EH (cell line): Measurements from ENCODE around the gene CRIP2.

Experiments used
- DNase-seq: peaks from one replicate; pipeline ENCODE4 v3.0.0-alpha.2; 2015; ENCODE audit warnings: low read depth

CRIP2 gene

DNA sequence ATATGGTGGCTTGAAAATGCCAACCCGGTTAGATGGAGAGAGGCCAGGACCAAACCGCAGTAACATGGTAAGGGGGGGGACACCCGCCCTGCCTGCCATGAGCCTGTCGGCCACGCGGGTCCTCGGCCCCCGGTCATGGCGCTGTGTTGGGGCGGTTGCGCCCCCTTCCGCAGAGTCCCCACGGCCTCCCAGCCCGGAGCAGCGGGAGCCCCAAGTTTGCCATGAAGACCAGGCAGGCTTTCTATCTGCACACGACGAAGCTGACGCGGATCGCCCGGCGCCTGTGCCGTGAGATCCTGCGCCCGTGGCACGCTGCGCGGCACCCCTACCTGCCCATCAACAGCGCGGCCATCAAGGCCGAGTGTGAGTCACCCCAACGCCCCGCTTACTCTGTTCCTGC lies 10.1 kb upstream of the CRIP2 start:
- no peak for DNase-seq

DNA sequence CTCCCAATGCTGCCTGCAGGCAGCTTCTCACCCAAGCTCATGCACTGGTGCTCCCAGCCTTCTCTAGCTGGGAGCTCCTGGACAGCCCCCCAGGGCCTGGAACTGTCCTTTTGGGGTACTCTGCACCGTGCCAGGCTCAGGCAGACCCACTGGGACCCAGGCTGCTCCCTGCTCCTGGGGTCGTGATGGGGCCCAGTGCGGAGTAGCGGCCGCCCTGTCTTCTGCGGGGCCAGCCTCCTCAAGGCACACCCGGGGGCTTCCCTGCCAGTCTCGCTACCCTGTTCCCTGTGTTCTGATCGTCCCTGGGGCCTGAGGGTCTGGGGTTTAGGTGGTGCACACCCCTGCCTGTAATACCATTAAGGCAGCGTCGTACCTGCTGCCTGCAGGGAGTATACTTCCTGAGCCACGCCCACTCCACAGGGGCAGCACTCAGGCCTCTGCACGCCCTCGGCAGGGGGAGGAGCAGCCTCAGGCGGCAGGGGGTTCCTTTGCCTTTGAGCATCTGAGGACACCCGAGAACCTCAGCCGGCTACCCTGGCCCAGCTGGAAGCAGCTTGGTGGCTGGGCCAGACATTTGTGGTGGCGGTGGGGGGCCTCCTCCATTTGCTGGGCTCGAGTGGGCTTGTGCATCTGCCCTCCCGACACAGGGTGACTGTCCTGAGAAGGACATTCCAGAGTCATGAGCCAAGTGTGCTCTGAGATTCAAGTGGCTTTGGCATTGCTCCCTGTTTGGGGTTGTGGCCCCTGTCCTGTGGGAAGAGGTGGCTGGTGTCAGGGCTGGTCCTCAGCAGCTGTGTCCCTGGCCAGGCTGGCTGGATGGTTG lies 9.2 kb upstream of the CRIP2 start:
- DNase-seq: peak; percentile 54

DNA sequence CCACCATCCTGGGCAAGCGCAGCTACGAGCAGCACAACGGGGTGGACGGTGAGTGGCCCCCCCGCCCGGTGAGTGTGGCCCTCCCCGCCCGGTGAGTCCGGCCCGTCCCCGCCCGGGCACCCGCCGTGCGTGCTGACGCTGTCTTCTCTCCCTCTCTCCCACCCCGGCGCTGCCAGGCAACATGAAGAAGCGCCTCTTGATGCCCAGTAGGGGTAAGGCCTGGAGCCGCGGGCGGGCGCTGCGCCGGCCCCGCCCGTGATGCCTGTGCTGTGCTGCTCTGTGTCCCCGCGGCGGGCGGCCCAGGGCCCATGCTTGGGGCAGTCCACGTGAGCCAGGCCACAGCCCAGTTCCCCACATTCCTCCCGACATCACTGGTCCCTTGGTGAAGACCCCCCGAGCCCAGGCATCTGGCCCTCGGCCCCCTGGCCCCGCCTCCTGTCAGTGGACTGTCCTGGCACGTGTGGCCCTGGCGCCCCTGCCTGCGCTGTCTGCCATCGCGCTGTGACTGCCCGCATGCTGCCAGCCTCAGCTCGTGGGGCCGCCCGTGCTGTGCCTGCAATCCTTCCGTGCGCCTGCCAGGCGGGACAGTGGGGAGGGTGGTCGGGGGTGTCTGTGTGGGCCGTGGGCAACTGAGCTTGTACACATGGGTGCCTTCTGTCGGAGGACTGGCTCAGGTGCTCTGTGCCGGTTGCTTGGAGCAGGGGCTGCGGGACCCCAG lies 7.9 kb upstream of the CRIP2 start:
- no peak for DNase-seq

DNA sequence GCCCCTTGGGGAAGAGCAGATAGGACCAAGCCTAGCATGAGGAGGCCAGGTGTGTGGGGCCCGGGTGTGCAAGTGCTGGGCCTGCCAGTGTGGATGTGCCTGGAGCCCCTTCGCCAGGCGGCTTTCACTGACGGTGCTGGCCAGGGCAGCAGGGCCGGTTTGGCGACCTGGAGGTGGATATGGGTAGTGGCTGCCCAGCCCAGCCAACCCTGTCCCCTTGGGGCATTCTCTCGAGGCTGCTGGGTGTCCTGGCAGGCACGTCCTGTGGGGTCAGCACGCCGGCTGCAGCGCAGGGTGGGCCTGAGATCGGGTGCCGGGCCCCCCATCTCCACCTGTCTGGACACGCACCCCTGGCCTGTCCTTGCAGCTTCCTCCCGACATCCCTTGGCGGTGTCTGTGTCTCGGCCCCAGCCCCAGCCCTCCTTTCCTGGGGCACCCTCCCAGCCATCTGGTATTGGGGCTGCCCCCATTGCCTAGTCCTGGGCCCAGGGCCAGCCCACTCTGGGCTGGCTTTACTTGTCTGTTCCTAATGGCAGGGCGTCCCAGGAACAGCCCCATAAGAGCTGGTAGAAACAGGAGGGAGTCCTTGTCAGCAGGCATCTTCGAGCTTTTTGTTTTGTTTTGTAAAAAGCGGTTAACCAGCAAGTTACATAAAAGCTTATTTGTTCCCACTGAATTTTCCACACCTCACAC lies 7.2 kb upstream of the CRIP2 start:
- no peak for DNase-seq

DNA sequence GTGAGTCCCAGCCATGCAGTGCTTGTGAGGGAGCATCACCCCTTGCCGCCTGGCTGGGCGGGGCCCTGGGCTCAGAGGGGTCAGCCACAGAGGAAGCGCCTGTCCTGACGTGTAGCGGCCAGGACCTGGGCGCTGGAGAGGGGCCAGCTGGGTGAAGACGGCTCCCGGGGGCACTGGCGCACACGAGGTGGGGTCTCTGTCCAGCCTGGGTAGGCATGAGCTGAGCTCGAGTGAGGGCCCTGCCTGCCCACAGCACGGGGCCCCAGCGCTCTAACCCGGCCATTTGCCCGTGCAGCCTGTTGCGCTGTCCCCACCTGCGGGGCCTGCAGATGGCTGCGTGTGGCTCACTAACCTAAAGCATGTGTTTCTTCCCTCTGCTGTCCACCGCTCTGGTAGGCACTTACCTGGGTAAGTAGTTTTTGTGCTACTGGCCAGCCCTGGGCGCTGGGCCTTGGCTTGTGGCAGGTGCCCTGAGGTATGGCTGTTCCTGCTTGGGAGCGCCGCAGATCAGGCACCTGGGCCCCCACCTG lies 6.6 kb upstream of the CRIP2 start:
- no peak for DNase-seq

DNA sequence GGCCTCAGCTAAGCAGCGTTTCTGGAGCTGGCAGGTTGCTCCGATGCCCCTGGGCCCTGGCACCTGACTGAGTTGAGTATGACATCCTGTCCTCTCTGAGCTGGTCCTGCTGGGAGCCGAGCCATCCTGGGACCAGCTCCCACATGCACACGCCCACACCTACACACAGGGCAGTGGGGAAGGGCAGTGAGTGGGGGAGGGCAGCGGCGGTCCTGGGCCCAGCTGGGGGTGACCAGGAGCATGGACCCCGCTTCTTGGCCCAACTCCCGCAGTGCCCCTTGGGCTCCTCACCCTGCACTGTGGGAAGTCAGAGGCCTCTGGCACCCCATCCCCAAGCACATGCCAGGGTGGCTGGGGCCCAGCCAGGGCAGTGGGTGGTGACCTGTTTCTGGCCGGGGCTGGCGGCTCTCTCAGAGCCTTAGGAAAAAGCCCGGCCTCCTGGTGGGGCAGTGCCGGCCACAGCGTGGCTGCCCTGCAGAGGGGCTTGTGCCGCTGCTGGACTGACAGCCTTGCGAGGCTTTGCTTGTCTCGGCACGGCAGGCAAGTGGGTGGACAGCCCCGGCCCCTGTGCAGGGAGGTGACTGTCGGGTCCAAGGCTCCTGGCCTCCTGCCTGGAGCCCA lies 5.9 kb upstream of the CRIP2 start:
- DNase-seq: no peak

DNA sequence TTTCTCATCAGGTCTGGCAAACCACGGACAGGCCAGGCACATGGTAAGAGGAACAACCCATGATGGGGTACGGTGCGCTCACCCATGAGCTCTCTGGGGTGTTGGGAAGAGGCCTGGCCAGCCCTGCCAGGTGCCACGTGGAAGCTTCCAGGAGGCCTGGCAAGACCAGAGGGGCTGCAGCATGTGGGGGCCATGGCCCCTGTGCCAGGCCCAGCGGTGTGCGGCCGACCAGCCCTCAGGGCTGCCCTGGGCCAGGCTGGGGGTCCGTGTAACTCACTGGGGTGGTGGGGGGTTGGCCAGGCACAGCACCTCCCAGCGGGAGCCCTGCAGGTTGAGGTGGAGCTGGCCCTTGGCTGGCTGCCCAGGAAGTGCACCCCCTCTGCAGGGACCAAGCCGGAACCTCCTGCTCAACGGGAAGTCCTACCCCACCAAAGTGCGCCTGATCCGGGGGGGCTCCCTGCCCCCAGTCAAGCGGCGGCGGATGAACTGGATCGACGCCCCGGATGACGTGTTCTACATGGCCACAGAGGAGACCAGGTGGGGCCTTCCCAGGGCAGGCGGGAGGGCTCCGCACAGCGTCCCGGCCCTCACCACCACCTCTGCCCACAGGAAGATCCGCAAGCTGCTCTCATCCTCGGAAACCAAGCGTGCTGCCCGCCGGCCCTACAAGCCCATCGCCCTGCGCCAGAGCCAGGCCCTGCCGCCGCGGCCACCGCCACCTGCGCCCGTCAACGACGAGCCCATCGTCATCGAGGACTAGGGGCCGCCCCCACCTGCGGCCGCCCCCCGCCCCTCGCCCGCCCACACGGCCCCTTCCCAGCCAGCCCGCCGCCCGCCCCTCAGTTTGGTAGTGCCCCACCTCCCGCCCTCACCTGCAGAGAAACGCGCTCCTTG lies 4.9 kb upstream of the CRIP2 start:
- no peak for DNase-seq

DNA sequence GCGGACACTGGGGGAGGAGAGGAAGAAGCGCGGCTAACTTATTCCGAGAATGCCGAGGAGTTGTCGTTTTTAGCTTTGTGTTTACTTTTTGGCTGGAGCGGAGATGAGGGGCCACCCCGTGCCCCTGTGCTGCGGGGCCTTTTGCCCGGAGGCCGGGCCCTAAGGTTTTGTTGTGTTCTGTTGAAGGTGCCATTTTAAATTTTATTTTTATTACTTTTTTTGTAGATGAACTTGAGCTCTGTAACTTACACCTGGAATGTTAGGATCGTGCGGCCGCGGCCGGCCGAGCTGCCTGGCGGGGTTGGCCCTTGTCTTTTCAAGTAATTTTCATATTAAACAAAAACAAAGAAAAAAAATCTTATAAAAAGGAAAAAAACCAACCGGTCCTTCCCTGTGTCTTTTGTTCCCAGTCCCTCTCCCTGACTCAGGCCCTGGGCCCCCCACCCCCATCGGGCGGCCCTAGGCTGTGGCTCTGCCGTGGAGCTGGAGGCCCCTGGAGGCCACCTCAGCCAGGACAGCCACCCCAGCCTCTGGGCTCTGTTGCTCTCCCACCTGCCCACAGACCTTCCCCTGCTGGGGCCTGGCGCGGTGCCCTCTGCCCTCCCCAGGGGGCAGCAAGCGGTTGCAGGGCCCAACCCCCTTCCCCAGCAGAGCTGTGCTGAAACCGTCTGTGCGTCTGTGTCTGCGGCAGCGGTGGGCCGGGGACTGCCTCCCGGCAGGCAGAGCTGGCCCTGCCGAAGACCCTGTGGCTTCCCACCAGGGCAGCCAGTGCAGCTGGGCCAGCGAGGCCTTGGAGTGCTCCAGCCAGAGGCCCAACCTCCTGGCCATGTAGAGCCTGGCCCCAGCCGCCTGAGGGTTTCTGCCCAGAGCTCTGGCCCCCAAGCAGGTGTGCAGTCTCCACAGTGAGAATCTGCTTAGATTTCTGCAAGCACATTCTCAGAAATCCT lies 4.0 kb upstream of the CRIP2 start:
- no peak for DNase-seq

DNA sequence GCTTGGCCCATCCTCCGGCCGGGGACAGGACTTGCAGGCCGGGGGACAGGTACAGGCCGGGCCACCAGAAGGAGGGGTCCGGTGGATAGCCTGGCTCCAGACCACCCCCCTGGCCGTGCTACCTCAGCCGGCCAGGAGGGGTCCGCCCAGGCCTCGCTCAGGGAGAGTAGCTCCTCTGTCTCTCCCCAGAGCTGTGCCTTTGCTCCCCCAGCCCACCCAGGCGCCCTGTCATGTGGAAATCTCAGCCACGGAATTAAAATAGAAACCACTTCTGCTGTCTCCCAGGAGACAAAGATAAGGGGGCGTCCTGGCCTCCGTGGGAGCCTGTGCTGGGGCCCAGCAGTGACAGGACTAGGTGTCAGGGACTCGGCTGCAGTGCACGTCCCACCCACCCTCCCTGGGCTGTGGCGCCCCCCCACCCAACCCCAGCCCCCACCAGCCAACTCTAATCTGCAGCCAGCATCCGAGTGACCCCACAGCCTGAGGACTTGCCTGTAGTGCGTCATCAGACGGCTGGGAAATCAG lies 3.3 kb upstream of the CRIP2 start:
- DNase-seq: no peak

DNA sequence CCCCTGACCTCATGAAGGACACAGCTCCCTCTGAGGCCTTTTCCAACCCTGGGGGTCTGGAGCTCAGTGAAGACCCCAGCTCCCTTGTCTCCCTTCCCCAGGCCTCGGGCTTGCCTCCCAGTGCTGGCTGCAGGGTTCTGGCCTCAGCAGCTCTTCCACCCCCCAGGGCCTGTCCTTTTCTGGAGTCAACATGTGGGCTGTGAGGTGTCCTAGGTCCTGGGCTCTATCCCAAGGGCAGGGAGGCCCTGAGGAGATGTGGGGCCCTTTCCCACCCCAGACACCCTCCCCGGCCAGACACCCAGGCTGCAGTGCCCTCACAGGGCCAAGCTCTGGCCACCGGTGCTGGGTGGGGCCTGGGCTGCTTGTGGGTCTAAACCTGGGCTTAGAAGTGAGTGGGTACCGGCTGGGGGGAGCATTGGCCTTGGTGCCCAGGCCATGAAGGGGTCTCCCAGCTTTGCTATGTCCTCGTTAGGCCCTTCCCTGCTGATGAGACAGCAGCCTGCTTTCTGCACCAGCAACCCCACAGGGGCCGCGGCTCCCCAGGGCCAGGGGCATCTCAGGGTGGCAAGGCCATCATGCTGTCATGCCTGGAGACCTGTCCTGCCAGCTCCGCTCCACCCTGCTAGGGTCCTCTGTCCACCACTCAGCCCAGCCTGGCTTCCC lies 2.7 kb upstream of the CRIP2 start:
- no peak for DNase-seq

DNA sequence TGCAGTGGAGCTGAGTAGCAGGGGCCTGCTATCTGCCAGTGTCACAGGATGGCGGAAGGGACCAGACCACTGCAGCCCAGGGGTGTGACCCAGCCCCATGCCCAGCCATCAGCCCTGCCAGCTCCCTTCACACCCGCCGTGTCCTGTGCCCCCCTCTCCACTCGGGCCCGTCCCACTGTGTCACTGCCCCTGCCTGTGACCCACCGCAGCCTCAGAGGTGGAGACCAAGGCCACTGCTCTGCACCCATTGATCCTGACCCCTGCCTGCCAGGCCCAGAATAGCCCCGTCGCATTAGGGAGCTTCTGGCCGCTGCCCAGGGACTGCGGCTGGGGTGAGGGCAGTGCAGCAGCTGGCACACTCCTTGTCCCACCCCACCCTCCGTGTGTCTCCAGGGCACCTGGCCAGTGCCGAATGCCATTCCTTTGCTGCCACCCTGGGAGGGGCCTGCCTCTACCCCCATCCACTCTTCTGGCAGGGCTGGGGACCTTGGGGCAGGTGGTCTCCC lies 2.1 kb upstream of the CRIP2 start:
- DNase-seq: no peak

DNA sequence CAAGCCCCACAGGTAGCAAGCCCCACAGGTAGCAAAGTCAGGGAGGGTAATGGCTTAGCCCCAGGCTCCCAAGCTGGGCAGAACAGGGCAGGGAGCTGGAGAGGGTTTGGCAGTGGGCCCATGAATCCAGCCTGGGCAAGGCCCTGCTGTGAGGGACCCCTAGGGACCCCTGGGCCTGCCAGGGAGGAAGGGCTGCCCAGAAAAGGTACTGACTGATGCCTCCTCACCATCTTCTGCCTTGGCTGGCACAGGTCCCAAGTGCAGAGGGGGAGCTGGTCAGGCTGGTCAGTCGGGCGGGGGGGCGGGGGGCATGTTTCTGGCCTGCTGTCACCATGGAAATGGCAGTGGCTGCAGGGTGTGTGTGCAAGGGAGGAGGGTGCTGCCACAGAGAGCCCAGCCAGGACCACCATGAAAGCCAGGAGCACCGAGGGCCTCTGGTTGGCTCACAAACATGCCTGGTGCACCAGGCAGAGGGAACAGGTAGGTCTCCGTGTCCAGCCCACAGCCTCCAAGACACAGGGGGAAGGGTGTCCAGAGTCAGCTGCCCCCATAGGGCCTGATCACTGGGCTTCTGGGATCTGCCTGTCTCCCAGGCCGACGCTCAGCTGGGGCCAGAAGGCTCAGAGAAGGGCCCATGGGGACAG lies 1.5 kb upstream of the CRIP2 start:
- DNase-seq: no peak

DNA sequence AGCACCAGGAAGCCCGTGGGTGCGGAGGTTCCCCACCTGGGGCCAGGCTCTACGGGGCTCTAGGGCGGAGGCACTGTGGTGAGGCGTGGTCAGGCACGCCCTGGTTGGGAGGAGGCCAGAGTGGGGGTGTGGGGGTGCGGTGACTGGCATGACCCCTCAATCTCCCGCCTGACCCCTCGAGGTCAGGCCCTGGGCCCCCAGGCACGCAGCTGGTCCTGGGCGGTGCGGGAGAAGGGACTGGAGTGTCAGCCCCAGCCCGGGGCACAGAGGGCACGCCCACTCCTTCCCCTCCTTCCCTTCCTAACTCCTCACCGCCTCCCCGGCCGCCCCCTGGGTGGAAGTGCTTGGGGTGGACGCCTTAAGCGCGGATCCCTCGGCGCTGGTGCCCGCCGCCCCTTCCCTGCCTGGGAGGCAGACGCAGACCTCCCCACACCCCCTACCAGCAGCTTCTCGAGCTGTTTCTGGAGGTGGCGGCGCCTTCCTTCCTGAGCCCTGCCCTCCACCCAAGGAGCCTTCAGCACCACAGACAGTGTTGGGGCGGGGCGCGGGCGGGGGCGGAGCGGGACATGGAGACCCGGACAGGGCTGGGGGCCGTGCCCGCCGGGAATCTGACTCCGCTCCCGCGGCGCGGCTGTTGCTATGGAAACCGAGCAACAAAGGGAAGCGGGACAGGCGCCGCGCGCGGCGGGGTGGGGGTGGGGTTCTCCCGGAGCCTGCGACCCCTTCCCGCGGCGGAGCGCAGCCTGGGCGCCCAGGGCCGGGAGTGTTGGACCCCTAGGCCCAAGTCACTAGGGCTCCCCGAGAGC lies 741 bp upstream of the CRIP2 start:
- peak; percentile 85 for DNase-seq

DNA sequence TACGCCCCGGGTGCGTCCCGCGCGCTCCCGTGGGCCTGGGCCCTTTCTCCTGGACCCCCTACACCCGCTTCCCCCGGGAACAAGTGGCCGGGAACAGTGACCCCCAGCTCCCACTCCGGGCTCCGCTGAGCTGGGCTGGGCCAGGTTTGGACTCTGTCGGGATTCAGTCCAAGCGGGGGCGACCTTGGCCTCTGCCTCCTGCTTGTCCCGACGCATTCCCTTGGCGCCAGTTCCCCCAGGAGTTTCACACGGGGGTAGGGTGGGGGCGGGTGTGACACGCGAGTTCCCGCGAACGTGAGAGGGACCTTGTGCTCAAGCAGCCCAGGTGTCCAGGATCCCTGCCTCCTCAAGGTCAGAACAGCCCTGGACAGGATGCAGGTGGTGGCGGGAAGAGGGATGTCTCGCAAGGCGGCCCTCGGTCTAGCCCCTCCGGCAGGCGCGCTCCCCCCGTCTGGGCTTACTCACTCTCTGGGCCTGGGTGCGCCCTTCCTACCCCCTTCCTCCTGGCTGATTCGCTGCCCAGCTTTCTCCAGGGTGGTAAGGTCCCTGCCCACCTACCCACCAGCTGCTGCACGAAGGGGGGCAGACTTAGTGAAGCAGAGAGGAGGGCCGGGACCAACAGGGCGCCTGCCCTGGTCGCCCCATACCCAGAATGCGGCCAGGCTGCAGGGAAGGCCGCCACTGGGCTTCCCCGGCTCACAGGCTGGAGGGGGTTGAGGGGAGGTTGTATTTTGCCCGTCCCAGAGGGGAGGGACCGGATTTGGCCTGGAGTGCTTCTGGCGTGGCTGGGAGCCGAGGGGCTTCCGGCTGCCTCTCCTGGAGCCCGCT lies 862 bp downstream of the CRIP2 start:
- peak; percentile 38 for DNase-seq

DNA sequence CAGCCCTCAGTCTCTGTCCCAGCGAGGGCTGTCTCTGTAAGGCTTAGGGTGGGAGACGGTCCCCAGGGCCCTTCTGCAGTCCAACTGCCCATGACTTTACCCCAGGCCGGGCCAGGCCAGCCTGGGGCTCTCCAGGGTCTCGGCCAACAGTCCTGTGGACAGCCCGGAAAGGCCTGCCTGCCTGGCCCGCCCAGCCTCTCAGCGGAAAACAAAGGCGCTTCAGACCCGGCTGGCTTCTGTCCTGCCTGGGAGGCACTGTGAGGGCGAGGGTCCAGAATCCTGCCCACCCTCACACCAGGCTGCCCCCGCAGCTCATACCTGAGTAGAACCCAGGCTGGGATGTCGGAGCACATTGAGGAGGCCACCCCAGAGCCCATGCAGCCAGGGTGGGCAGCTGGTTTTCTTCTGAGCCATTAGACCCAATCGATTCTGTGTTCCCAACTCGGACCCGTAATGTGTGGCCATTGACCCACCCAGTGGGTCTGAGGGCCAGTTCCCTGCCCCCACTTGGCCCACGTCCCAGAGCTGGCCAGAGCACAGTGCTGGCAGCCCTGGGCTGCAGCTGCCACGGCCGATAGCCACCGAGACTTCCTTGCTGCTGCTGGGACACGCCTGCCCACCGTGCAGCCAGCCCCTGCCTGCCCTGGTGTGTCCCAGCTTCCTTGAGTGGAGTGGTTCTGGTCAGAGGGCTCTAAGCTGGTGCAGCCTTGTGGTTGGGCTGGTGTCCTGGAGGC lies 1.6 kb downstream of the CRIP2 start:
- DNase-seq: no peak
